C4-2B (cell line): Measurements from ENCODE around the gene CRTC2.

Source experiments
- ZFX ChIP-seq: fragments of 450-650 bp; IDR thresholded peaks from 2 replicates; pipeline ENCODE4 v1.6.1; 2017
- TF ChIP-seq, protein P1 (sequence below): fragments of 450-650 bp; conservative IDR thresholded peaks from 2 replicates; pipeline ENCODE4 v1.5.1; 2017; ENCODE audit warnings: mild to moderate bottlenecking

DNA sequence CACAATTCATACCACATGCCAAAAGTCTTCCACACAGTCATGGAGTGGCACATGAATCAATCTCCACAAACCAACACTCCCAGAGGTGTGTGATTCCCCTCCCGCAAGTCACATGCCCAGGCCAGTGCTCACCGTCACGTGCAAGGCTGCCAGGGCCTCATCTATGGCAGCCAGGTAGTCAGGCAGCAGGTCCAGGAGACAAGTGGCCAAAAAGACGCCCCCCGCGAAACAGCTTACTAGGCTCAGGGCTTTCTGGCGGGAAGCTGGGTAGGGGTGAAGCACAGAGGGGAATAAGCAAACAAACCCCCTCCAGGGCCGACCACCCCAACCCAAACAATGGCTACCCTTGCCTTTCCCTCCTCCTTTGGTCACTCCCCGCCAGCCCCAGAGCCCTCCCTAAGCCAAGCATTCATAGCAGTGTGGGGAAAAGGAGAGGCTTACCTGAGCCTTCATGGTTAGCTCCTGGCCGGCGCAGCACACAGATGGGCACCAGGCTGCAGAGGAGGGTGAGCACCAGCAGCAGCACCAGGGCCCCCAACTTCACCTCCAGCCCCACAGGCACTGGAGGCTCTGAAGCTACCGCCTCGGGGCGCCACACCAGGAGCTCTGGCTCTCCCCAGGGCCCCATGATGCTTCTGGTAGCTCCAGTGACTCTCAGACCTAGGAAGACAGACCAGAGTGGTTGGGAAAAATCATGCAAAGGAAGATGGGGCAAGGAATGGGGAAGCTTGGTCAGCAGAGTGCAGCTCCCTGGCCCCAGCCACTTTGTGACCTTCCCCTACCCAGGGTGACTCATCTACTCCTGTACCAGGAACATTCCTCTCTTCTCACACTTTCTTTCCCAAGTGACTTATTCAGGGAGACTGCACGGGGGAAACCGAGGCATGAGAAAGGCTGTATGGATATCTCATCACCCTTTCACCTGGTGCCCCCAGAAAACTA is 3.9 kb upstream of the CRTC2 start:
- TF ChIP-seq, protein P1, sequence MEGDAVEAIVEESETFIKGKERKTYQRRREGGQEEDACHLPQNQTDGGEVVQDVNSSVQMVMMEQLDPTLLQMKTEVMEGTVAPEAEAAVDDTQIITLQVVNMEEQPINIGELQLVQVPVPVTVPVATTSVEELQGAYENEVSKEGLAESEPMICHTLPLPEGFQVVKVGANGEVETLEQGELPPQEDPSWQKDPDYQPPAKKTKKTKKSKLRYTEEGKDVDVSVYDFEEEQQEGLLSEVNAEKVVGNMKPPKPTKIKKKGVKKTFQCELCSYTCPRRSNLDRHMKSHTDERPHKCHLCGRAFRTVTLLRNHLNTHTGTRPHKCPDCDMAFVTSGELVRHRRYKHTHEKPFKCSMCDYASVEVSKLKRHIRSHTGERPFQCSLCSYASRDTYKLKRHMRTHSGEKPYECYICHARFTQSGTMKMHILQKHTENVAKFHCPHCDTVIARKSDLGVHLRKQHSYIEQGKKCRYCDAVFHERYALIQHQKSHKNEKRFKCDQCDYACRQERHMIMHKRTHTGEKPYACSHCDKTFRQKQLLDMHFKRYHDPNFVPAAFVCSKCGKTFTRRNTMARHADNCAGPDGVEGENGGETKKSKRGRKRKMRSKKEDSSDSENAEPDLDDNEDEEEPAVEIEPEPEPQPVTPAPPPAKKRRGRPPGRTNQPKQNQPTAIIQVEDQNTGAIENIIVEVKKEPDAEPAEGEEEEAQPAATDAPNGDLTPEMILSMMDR = no peak
- TF ChIP-seq ZFX = no peak
